ENCODE results near the gene YDJC.

YDJC gene

DNA sequence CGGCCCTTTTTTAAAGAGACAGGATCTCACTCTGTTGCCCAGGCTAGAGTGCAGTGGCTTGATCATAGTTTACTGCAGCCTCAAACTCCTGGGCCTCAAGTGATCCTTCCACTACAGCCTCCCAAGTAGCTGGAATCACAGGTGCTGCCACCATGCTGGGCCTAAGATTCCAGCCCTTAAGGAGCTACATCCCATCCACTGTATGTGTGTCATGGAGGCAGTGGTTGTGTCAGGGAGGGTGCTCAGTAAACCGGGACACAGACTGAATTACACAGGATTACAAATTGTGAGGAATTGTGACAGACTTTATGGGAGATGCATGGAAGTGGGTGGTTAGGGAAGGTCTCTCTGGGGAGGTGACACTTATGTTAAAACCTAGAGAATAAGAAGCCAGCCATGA lies 33.9 kb upstream of the YDJC start:
- Histone ChIP-seq H3K4me3 (ENCODE audit: low read length) (no peak overlapping the region), H3K27me3 (ENCODE audit: insufficient read depth, low read length) (peaks cover 16% of the 10 kb centered on the region; the same call in 1 of the 2 replicates), H3K9me3 (ENCODE audit: insufficient read depth, low read depth, low read length) (no peaks in the 10 kb centered on the region), H3K27ac (ENCODE audit: low read length) (no peak overlapping the region), H3K9ac (ENCODE audit: low read depth, low read length) (no peak overlapping the region), H3K36me3 (ENCODE audit: insufficient read depth, low read depth, low read length) (no peaks in the 10 kb centered on the region), H3K4me1 (ENCODE audit: insufficient read depth, low read length) (no peaks in the 10 kb centered on the region)

DNA sequence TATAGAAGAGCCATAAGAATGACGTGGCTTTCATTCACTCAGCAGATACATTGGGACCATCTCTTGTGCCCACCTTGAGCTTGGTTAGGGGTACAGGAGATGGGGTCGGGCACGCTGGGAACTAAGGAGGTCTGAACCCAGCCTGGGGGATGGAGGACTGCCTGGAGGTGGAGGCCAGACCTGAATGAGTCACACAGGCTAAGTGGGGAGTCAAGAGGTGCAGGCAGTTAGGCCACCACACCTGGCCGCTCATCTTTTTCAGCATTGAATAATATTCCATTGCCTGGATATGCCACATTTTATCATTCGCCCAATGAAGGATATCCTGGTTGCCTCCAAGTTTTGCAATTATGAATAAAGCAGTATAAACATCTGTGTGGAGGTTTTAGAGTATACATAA lies 32.2 kb upstream of the YDJC start:
- H3K9ac ChIP-seq (ENCODE audit: low read depth, low read length) = no peak overlapping the region
- H3K4me3 ChIP-seq (ENCODE audit: low read length) = no peak overlapping the region
- H3K9me3 ChIP-seq (ENCODE audit: insufficient read depth, low read depth, low read length) = no peaks in the 10 kb centered on the region
- H3K4me1 ChIP-seq (ENCODE audit: insufficient read depth, low read length) = peaks cover 3% of the 10 kb centered on the region; the same call in 1 of the 2 replicates
- H3K27me3 ChIP-seq (ENCODE audit: insufficient read depth, low read length) = peaks cover 16% of the 10 kb centered on the region; the same call in 1 of the 2 replicates
- H3K27ac ChIP-seq (ENCODE audit: low read length) = no peak overlapping the region
- no peaks in the 10 kb centered on the region for H3K36me3 ChIP-seq (ENCODE audit: insufficient read depth, low read depth, low read length)

DNA sequence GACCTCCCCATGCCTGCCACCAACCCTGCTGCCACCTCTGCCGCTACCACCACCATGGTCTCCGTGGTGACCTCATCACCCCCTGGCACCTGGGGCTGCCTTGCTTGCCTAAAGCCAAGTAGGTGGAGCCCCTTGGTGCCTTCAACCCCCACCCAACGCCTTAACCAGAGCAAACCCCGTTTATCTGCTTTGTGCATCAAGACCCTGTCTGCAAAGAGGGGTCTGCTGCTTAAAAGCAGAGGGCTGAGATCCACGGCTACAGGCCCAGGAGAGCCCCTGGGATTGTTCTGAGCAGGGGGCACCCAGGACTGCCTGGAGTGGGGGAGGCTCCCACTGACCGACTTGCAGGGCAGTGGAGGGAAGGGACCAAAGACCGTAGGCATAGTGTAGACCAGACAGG lies 31.1 kb upstream of the YDJC start:
- no peak overlapping the region for H3K9ac ChIP-seq (ENCODE audit: low read depth, low read length)
- no peak overlapping the region for H3K4me3 ChIP-seq (ENCODE audit: low read length)
- no peak overlapping the region for H3K27ac ChIP-seq (ENCODE audit: low read length)
- peaks cover 8% of the 10 kb centered on the region; the same call in 1 of the 2 replicates for H3K4me1 ChIP-seq (ENCODE audit: insufficient read depth, low read length)
- no peaks in the 10 kb centered on the region for H3K36me3 ChIP-seq (ENCODE audit: insufficient read depth, low read depth, low read length)
- peaks cover 16% of the 10 kb centered on the region; the same call in 1 of the 2 replicates for H3K27me3 ChIP-seq (ENCODE audit: insufficient read depth, low read length)
- no peaks in the 10 kb centered on the region for H3K9me3 ChIP-seq (ENCODE audit: insufficient read depth, low read depth, low read length)

DNA sequence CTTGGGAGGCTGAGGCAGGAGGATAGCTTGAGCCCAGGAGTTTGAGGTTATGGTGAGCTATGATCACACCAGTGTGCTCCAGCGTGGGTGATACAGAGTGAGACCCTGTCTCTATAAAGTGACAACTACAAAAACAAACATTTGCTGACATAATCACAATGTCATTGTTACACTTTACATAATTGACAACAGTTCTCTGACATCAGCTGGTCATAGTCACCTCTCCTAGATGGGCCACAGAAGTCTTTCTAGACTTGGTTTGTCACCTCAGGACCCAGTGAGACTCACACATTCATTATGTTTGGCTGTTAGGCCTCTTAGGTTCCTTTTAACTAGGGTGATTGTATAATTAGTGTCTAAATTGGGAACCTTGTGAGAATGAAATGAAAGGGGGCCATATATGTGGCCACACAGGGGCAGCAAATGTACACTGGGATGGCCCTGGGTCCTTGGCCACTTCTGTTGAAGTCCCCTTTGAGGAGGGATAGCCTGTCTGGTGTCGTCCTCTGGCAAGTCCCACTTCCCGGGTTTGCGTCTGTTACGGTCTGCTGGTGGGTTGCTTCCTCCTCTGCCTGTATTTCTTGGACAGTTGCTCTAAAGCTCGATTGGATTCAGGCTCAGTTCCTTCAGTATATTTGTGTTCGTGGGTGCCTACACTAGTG lies 30.2 kb upstream of the YDJC start:
- Histone ChIP-seq H3K27me3 (ENCODE audit: insufficient read depth, low read length) (peaks cover 16% of the 10 kb centered on the region; the same call in 1 of the 2 replicates), H3K9ac (ENCODE audit: low read depth, low read length) (no peak overlapping the region), H3K4me3 (ENCODE audit: low read length) (no peak overlapping the region), H3K36me3 (ENCODE audit: insufficient read depth, low read depth, low read length) (peaks cover 1% of the 10 kb centered on the region), H3K9me3 (ENCODE audit: insufficient read depth, low read depth, low read length) (no peaks in the 10 kb centered on the region), H3K4me1 (ENCODE audit: insufficient read depth, low read length) (peaks cover 8% of the 10 kb centered on the region; the same call in 1 of the 2 replicates), H3K27ac (ENCODE audit: low read length) (no peak overlapping the region)

DNA sequence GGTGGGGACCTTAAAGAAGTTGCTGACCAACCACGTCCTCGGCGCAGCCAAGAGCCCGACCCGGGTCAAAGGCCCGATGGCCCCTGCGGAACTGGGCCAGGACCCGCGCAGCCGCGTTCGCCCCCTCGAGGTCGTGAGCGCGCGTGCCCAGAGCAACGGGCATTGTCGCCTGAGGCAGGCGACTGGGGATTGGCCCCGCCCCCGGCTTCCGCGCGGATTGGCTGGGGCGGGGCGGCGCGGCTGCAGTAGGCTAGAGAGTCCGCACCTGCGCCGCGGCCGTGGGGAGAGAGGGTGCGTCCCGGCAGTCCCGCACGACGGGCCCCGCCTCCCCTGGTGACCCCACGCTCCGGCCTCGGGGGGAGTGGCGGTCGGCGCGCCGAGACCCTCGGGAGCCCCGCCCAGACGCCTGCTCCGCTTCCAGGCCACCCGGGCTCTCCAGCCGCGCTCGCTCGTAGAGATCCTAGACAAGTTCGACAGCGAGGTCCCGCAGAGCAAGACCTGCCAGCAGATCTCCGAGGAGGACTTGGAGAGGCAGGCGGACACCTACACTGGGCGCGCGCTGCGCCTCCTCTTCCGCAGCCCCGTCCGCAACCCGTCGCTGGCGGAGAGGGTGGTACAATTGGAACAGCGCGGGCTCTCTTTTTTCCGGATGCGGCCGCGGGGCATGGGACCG lies 27.7 kb upstream of the YDJC start:
- H3K4me1 ChIP-seq (ENCODE audit: insufficient read depth, low read length) = peaks cover 8% of the 10 kb centered on the region; the same call in 1 of the 2 replicates
- peaks cover 16% of the 10 kb centered on the region; the same call in 1 of the 2 replicates for H3K27me3 ChIP-seq (ENCODE audit: insufficient read depth, low read length)
- peak overlapping the region; percentile 68 for H3K9ac ChIP-seq (ENCODE audit: low read depth, low read length)
- peaks cover 19% of the 10 kb centered on the region for H3K36me3 ChIP-seq (ENCODE audit: insufficient read depth, low read depth, low read length)
- no peaks in the 10 kb centered on the region for H3K9me3 ChIP-seq (ENCODE audit: insufficient read depth, low read depth, low read length)
- H3K4me3 ChIP-seq (ENCODE audit: low read length) = peak overlapping the region; percentile 52; the same call in 1 of the 2 replicates
- H3K27ac ChIP-seq (ENCODE audit: low read length) = no peak overlapping the region

DNA sequence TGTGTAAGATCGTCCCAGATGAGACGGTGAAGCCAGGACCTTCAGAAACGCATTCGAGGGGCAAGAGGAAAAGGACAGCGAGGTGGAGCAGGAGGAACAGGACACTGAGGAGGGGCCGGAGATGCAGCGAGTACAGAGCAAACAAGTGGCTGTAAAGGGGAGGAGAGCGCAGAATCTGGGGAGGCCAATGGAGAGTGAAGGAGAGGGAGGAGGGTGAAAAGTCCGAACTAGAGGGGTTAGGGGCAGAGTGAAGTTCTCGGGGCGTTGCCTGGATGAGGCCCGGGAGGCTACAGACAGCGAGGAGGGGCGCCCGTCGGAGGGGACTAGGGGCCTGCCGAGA lies 27.2 kb upstream of the YDJC start:
- Histone ChIP-seq H3K27ac (ENCODE audit: low read length) (no peak overlapping the region), H3K9ac (ENCODE audit: low read depth, low read length) (peak overlapping the region; percentile 54; the same call in 1 of the 2 replicates), H3K4me1 (ENCODE audit: insufficient read depth, low read length) (peaks cover 8% of the 10 kb centered on the region; the same call in 1 of the 2 replicates), H3K27me3 (ENCODE audit: insufficient read depth, low read length) (peaks cover 16% of the 10 kb centered on the region; the same call in 1 of the 2 replicates), H3K36me3 (ENCODE audit: insufficient read depth, low read depth, low read length) (peaks cover 19% of the 10 kb centered on the region), H3K9me3 (ENCODE audit: insufficient read depth, low read depth, low read length) (no peaks in the 10 kb centered on the region), H3K4me3 (ENCODE audit: low read length) (peak overlapping the region; percentile 52; the same call in 1 of the 2 replicates)

DNA sequence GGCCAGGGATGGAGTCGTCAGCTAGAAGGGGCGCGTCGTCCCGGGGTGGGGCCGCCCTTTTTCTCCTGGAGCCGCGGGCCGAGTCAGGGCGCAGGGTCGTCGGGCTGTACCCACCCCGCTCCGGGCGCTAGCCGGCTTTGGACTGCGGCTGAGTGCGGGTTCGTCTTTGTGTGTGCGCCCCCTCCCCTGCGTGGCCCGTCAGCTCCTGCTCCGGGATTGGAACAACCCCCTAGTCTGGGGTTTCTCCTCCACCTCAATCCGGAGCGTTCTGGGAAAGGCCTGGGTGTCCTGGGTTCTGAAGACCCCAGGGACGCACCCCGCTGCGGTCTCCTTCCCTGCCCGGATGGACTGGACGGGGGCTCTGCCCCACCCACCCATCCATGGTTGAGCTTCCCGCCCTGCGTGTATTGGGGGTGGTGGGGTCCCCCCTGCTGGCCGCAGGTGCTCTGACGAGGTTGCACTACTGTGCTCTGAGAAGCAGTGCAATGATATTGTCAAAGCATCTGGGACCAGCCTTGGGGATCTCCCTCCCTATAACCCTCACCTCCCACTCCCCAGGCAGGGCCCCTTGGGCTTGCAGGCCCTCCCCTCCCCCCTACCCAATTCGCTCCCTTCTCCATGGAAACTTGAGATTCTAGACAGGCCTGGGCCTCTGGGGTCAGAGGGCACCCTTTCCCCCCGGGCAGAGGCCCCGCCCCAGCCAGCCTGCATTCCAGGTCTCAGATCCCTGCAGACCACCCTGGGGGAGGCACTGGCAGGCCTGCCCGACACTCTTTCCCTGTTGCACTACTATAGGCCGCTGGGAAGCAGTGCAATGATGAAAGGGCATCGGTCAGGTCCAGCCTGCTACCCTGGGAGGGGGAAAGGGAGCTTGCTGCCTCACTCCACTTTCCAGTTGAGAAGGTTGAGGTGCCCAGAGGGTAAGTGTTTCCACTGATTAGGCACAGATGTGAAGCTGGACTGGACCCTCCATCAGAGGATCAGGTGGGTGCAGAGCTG lies 23.0 kb upstream of the YDJC start:
- H3K4me1 ChIP-seq (ENCODE audit: insufficient read depth, low read length) = peaks cover 11% of the 10 kb centered on the region; the same call in 1 of the 2 replicates
- peak overlapping the region; percentile 87 for H3K4me3 ChIP-seq (ENCODE audit: low read length)
- H3K36me3 ChIP-seq (ENCODE audit: insufficient read depth, low read depth, low read length) = peaks cover 24% of the 10 kb centered on the region
- H3K9me3 ChIP-seq (ENCODE audit: insufficient read depth, low read depth, low read length) = no peaks in the 10 kb centered on the region
- H3K9ac ChIP-seq (ENCODE audit: low read depth, low read length) = peak overlapping the region; percentile 92
- no peaks in the 10 kb centered on the region for H3K27me3 ChIP-seq (ENCODE audit: insufficient read depth, low read length)
- H3K27ac ChIP-seq (ENCODE audit: low read length) = peak overlapping the region; percentile 78

DNA sequence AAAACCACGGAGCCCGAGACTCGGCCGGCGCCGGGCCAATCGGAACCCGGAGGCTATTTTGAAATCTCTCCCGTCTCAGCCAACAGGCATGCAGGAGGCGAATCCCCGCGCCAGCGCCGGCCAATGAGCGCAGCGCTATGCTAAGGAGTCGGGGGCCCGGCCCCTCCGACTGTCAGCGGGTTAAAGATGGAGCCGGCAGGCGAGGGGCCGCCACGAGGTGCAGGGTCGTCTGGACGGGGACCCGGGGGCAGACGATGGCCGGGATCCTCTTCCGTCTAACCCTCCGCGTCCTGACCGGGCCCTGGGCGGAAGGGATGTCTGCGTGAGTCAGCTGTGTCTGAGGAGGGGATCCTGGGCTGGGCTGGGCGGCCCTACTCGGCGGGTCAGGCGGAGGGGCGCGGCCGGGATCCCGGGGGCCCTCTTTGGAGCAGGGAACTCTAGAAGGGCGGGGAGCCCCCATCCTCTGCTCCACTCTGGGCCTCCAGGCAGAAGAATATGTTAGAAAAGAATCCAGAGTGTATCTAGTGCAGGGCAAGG lies 22.3 kb upstream of the YDJC start:
- Histone ChIP-seq H3K4me1 (ENCODE audit: insufficient read depth, low read length) (peaks cover 11% of the 10 kb centered on the region; the same call in 1 of the 2 replicates), H3K4me3 (ENCODE audit: low read length) (peak overlapping the region; percentile 87), H3K36me3 (ENCODE audit: insufficient read depth, low read depth, low read length) (peaks cover 24% of the 10 kb centered on the region), H3K9ac (ENCODE audit: low read depth, low read length) (peak overlapping the region; percentile 92; the same call in 1 of the 2 replicates), H3K27ac (ENCODE audit: low read length) (peak overlapping the region; percentile 78), H3K9me3 (ENCODE audit: insufficient read depth, low read depth, low read length) (no peaks in the 10 kb centered on the region), H3K27me3 (ENCODE audit: insufficient read depth, low read length) (no peaks in the 10 kb centered on the region)

DNA sequence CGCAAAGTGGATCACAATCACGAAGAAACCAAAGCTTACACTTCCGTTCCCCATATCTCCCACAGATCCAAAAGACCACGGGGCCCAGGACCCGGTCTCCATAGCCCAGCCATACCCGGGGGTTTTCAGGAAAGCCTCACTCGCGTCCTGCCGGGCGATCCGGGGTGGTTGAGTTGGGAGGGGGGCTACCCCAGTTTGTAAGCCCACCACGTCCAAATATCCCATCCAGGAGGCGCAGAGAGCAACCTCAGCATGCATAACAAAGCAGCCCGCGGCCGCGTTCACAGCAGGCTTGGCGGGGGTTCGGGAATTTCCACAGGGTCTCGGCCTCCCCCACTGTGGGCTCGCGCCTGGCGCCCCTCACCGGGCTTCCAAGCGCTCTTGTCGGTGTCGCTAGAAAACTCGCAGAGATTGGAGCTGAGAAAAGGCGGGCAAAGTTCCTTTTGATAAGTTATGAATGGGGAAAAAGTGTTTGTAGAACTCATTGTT lies 21.7 kb upstream of the YDJC start:
- H3K27ac ChIP-seq (ENCODE audit: low read length) = peak overlapping the region; percentile 57
- no peaks in the 10 kb centered on the region for H3K27me3 ChIP-seq (ENCODE audit: insufficient read depth, low read length)
- H3K9me3 ChIP-seq (ENCODE audit: insufficient read depth, low read depth, low read length) = no peaks in the 10 kb centered on the region
- peak overlapping the region; percentile 92 for H3K9ac ChIP-seq (ENCODE audit: low read depth, low read length)
- peak overlapping the region; percentile 87 for H3K4me3 ChIP-seq (ENCODE audit: low read length)
- H3K36me3 ChIP-seq (ENCODE audit: insufficient read depth, low read depth, low read length) = peaks cover 24% of the 10 kb centered on the region
- peaks cover 7% of the 10 kb centered on the region; the same call in 1 of the 2 replicates for H3K4me1 ChIP-seq (ENCODE audit: insufficient read depth, low read length)

DNA sequence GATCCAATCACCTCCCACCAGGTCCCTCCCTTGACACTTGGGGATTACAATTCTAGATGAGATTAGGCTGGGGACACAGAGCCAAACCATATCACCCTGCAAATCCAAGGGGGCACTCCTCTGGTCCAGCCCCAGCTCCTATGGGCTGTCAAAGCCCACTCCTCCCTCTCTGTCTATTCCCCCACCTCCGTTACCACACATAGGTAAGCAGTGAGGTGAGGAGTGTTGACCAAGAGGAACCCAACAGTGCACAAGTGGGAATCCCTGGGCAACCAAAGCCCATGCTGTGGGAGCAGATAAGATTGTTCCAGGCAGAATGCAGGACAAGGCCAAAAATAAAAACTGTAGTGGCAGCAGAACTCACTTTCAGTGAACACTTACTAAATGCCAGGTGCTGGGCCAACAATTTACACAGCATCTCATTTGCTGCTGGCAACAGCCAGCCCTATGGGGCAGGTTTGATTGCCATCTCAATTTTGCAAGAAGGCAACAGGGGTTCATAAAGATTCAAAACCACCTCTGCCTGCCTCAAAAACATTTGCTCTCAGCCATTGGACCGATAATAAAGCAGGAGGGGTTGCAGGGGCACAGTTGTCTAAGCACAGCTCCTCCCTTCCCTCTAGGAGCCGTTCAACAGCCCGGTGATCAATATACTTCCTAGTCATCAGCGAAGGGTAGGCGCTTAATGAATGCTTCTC lies 21.1 kb upstream of the YDJC start:
- Histone ChIP-seq H3K4me3 (ENCODE audit: low read length) (peak overlapping the region; percentile 87), H3K27me3 (ENCODE audit: insufficient read depth, low read length) (no peaks in the 10 kb centered on the region), H3K27ac (ENCODE audit: low read length) (peak overlapping the region; percentile 57), H3K9me3 (ENCODE audit: insufficient read depth, low read depth, low read length) (no peaks in the 10 kb centered on the region), H3K4me1 (ENCODE audit: insufficient read depth, low read length) (peaks cover 6% of the 10 kb centered on the region; the same call in 1 of the 2 replicates), H3K9ac (ENCODE audit: low read depth, low read length) (peak overlapping the region; percentile 92), H3K36me3 (ENCODE audit: insufficient read depth, low read depth, low read length) (peaks cover 28% of the 10 kb centered on the region)
